ENCODE data around the gene RIOX2.

DNA sequence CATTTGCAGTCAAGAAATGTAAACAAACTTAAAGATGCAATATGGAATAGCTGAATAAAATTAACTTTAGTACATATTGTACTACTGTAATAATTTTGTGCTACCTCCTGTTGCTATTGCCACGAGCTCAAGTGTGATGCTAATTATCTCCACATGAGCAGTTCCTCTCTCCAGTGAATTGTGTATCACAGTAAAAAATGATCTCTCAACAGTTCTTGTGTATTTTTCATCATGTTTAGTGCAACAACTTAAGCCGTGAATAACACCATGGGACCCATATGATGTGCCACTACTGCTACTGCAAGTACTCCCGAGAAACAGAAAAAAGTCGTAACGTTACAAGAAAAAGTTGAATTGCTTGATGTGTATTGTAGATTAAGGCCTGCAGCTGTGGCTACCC is 12.4 kb downstream of the RIOX2 start:
- TF ChIP-seq, protein P1, sequence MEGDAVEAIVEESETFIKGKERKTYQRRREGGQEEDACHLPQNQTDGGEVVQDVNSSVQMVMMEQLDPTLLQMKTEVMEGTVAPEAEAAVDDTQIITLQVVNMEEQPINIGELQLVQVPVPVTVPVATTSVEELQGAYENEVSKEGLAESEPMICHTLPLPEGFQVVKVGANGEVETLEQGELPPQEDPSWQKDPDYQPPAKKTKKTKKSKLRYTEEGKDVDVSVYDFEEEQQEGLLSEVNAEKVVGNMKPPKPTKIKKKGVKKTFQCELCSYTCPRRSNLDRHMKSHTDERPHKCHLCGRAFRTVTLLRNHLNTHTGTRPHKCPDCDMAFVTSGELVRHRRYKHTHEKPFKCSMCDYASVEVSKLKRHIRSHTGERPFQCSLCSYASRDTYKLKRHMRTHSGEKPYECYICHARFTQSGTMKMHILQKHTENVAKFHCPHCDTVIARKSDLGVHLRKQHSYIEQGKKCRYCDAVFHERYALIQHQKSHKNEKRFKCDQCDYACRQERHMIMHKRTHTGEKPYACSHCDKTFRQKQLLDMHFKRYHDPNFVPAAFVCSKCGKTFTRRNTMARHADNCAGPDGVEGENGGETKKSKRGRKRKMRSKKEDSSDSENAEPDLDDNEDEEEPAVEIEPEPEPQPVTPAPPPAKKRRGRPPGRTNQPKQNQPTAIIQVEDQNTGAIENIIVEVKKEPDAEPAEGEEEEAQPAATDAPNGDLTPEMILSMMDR (IDR thresholded peaks at IDR 0.05; ENCODE audit: insufficient read depth, low read depth, low read length), result no peak
- TF ChIP-seq EZH2 (IDR thresholded peaks at IDR 0.05; ENCODE audit: insufficient read depth, low read length), result no peak
